ENCODE data around the gene EPB41. TPM values are rescaled to one million over a fixed set of nuclear protein-coding genes. Genes with fewer than 3 reads are reported as not detected.

EPB41 gene
- total RNA-seq, 3 donors from 2014 or later (not counting 1 experiment from before 2014, with no cell fraction given) = 151 to 196 (median 172) TPM

DNA sequence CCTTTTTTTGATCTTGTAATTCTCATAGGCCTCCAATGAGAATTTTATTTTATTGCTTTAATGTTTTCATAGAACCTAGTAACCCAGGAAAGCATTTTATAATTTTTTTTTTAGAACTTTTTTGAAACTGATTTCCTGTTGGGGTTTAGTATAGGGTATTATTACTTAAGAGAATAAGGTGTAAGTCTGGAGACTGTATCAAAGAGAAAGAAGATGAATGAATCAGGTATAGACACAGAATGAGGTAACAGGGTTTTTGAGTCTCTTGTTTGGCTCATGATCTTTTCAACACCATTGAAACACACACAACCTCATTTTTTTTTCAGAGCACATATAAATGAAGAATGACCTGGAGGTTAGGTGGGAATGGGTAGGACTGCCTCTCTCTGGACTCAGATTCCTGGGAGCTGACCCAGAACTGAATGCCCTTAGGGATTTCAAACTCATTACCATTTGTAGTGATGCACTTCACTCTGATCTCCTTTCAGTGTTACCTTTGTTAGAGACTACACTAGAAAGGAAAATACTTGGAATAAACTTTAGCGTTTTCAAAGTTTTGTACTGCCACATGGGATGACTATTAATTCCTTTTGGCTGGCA, 51.0 kb downstream of the EPB41 start:
- intact Hi-C loops (cut with micrococcal nuclease) = no loop called here
- no peaks in the 10 kb centered on the region for H3K9me3 ChIP-seq (ENCODE audit: control insufficient read depth, insufficient read depth, low read length)
- H3K36me3 ChIP-seq (ENCODE audit: control insufficient read depth, insufficient read depth, low read length) = no peaks in the 10 kb centered on the region
- Mint-ChIP-seq H3K27ac (peak overlapping the region; percentile 46 to 51), H3K4me1 (peaks cover 52 to 54% of the 10 kb centered on the region in 2 donors), H3K36me3 (no peaks in the 10 kb centered on the region), H3K9me3 (no peaks in the 10 kb centered on the region), H3K4me3 (no peak overlapping the region), H3K27me3 (ENCODE audit: low read depth in 2 of 2) (no peaks in the 10 kb centered on the region)
- H3K4me3 ChIP-seq (ENCODE audit: low read length) = no peak overlapping the region
- 100% methylated on average over 1 of the region's 1 CpG for WGBS (ENCODE audit: insufficient coverage)
- ATAC-seq = no peak
- no peaks in the 10 kb centered on the region for H3K27me3 ChIP-seq (ENCODE audit: control insufficient read depth, insufficient read depth, low read length)
- no peak overlapping the region for H3K27ac ChIP-seq (ENCODE audit: low read length)
- TF ChIP-seq CTCF (IDR thresholded peaks at IDR 0.05) = no peak
- DNase-seq = peak in 1 of 2 donors; percentile 27
- H3K4me1 ChIP-seq (ENCODE audit: control insufficient read depth, insufficient read depth, low read length) = peaks cover 9% of the 10 kb centered on the region

DNA sequence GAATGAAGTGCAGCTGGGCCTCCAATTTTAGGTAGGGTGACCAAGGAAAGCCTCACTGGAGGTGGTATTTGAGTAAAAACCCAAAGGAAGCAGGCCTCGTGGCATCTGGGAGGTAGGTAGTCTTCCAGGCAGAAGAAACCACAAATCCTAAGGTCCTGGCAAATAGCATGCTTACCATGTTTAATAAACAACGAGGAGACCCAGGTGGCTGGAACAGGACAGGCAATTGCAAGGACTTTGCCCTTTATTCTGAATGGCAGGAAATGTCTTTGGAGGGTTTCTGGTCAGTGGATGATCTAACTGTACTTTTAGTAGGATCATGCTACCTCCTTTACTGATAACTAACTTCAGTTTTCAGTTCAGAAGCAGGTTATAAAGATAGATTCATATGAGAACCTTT, 52.2 kb downstream of the EPB41 start:
- H3K4me1 Mint-ChIP-seq = peaks cover 49 to 53% of the 10 kb centered on the region in 2 donors
- no peaks in the 10 kb centered on the region for H3K27me3 ChIP-seq (ENCODE audit: control insufficient read depth, insufficient read depth, low read length)
- peak overlapping the region; percentile 23 to 43 for H3K27ac Mint-ChIP-seq
- H3K36me3 Mint-ChIP-seq = no peaks in the 10 kb centered on the region
- H3K27me3 Mint-ChIP-seq (ENCODE audit: low read depth in 2 of 2) = no peaks in the 10 kb centered on the region
- 93% methylated on average over 2 of the region's 2 CpGs for WGBS (ENCODE audit: insufficient coverage)
- DNase-seq = no peak
- no peaks in the 10 kb centered on the region for H3K36me3 ChIP-seq (ENCODE audit: control insufficient read depth, insufficient read depth, low read length)
- intact Hi-C loops (cut with micrococcal nuclease) = no loop called here
- no peaks in the 10 kb centered on the region for H3K9me3 Mint-ChIP-seq
- no peak overlapping the region for H3K4me3 Mint-ChIP-seq
- ATAC-seq = no peak
- peaks cover 9% of the 10 kb centered on the region for H3K4me1 ChIP-seq (ENCODE audit: control insufficient read depth, insufficient read depth, low read length)
- no peak overlapping the region for H3K27ac ChIP-seq (ENCODE audit: low read length)
- no peak for TF ChIP-seq CTCF (IDR thresholded peaks at IDR 0.05)
- H3K4me3 ChIP-seq (ENCODE audit: low read length) = no peak overlapping the region
- H3K9me3 ChIP-seq (ENCODE audit: control insufficient read depth, insufficient read depth, low read length) = no peaks in the 10 kb centered on the region

DNA sequence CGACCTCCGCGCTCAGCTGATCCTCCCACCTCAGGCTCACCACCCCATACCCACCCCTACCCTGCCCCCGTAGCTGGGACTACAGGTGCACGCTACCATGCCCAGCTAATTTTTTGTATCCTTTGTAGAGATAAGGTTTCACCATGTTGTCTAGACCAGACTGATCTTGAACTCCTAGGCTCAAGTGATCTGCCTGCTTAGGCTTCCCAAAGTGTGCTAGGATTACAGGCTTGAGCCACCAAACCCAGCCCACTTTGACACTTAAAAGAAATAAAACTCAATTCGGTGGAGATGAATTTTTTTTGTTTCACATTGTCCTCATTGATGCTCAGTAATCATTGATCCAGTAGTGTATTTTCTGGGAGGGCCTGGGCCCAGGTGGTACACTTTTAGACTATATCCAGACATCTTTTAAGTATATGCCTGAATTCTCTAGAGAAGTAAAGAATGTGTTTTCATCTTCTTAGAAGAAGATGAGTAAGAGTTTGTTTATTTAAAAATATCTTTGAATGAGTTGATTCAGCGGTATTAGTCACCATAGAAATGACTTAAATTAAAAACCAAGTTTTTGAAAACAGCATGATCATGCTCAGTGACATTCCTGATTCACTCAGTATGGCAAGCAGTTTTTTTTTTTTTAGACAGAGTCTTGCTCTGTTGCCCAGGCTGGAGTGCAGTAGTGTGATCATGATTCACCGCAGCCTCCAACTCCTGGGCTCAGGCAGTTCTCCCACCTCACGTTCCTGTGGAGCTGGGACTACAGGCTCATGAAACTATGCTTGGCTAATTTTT, 57.8 kb downstream of the EPB41 start:
- intact Hi-C loops (cut with micrococcal nuclease) = loop anchor here (10.0 kb wide), 1 partner anchor 47 kb away; no protein-coding TSS in a partner anchor

More for the DNA sequence above, 57.8 kb downstream of the EPB41 start:
- ATAC-seq (no peak), DNase-seq (no peak)
- H3K9me3 Mint-ChIP-seq = no peaks in the 10 kb centered on the region
- H3K4me1 Mint-ChIP-seq = peaks cover 45% of the 10 kb centered on the region in 2 donors
- whole genome bisulfite sequencing (ENCODE audit: insufficient coverage) = 89% methylated on average over 9 of the region's 9 CpGs
- no peak overlapping the region for H3K4me3 ChIP-seq (ENCODE audit: low read length)
- H3K4me1 ChIP-seq (ENCODE audit: control insufficient read depth, insufficient read depth, low read length) = no peaks in the 10 kb centered on the region
- H3K27me3 ChIP-seq (ENCODE audit: control insufficient read depth, insufficient read depth, low read length) = no peaks in the 10 kb centered on the region
- no peak overlapping the region for H3K4me3 Mint-ChIP-seq
- H3K27me3 Mint-ChIP-seq (ENCODE audit: low read depth in 2 of 2) = no peaks in the 10 kb centered on the region
- H3K36me3 Mint-ChIP-seq = no peaks in the 10 kb centered on the region
- H3K27ac Mint-ChIP-seq = peak overlapping the region; percentile 18 to 41
- no peak overlapping the region for H3K27ac ChIP-seq (ENCODE audit: low read length)
- no peaks in the 10 kb centered on the region for H3K36me3 ChIP-seq (ENCODE audit: control insufficient read depth, insufficient read depth, low read length)
- H3K9me3 ChIP-seq (ENCODE audit: control insufficient read depth, insufficient read depth, low read length) = no peaks in the 10 kb centered on the region
- no peak for TF ChIP-seq CTCF (IDR thresholded peaks at IDR 0.05)
